ENCODE results near the gene HS6ST2. TPM values are rescaled to one million over a fixed set of nuclear protein-coding genes. Genes with fewer than 3 reads are reported as not detected.

HS6ST2 gene
- total and polyA plus RNA-seq, 4 donors = under 0.01 to 1.4 (median 0.01) TPM; not detected in 1

- Histone ChIP-seq H3K4me1 (ENCODE audit: control insufficient read depth in 4 of 4, insufficient read depth in 4 of 4, low read length in 3 of 4) (no peaks in the 10 kb centered on the region), H3K9ac (ENCODE audit: low read depth in 1 of 2, low read length in 2 of 2) (no peak overlapping the region), H3K4me3 (ENCODE audit: low read depth in 1 of 3, low read length in 3 of 3) (no peak overlapping the region), H3K9me3 (ENCODE audit: control insufficient read depth in 4 of 4, low read length in 3 of 4) (no peaks in the 10 kb centered on the region), H3K27me3 (ENCODE audit: control insufficient read depth in 4 of 4, insufficient read depth in 4 of 4, low read length in 3 of 4) (peaks cover 0 to 3% (median 0%) of the 10 kb centered on the region in 4 donors), H3K27ac (ENCODE audit: low read depth in 1 of 2, low read length in 2 of 2) (no peak overlapping the region), H3K36me3 (ENCODE audit: control insufficient read depth in 4 of 4, insufficient read depth in 3 of 4, low read depth in 1 of 4, low read length in 3 of 4) (no peaks in the 10 kb centered on the region)
- 97% methylated on average over 1 of the region's 1 CpG for WGBS
- DNase-seq (ENCODE audit: low spot score) = no peak
- TF ChIP-seq NR2F2 (IDR thresholded peaks at IDR 0.05) (no peak), YY1 (IDR thresholded peaks at IDR 0.05) (no peak), MAX (IDR thresholded peaks at IDR 0.05) (no peak), RAD21 (IDR thresholded peaks at IDR 0.05) (no peak), HNF4G (IDR thresholded peaks at IDR 0.05) (no peak), FOXA2 (IDR thresholded peaks at IDR 0.05) (no peak), CTCF (IDR thresholded peaks at IDR 0.05; ENCODE audit: low read depth, low read length, missing input control) (no peak), REST (IDR thresholded peaks at IDR 0.05) (no peak), EGR1 (IDR thresholded peaks at IDR 0.05; ENCODE audit: low read depth in 2 of 2) (no peak), TAF1 (conservative IDR thresholded peaks at IDR 0.05) (no peak), GABPA (IDR thresholded peaks at IDR 0.05 in 1 of 2, conservative IDR thresholded peaks at IDR 0.05 in 1 of 2) (no peak), FOXA1 (IDR thresholded peaks at IDR 0.05) (no peak), HNF4A (conservative IDR thresholded peaks at IDR 0.05) (no peak), ZBTB33 (IDR thresholded peaks at IDR 0.05) (no peak), JUND (IDR thresholded peaks at IDR 0.05) (no peak), RXRA (IDR thresholded peaks at IDR 0.05) (no peak), ATF3 (IDR thresholded peaks at IDR 0.05) (no peak)
These were observed 57.7 kb downstream of the HS6ST2 start for GRCh38 chrX:132900633-132901293.
